HepG2 (cell line): ENCODE results near the gene PPP3R1. TPM values are rescaled to one million over a fixed set of nuclear protein-coding genes. Genes with fewer than 3 reads are reported as not detected.

Source experiments
- HNRNPLL ChIP-seq: fragments of 200-400 bp; formaldehyde crosslinking; IDR thresholded peaks from 2 replicates; pipeline ENCODE4 v1.6.1; 2017; ENCODE audit warnings: mild to moderate bottlenecking, low read depth, low read length; ENCODE audit not compliant: poor library complexity, severe bottlenecking
- HNRNPUL1 ChIP-seq: fragments of 200-400 bp; formaldehyde crosslinking; IDR thresholded peaks from 2 replicates; pipeline ENCODE4 v1.6.1; 2017; ENCODE audit warnings: low read depth, mild to moderate bottlenecking, low read length, moderate library complexity
- IRF9 ChIP-seq: sonication (generic); formaldehyde crosslinking; IDR thresholded peaks from 2 replicates; pipeline ENCODE4 v1.8.0; 2022; ENCODE audit warnings: missing genetic modification reagents, mild to moderate bottlenecking, borderline replicate concordance
- IRX3 ChIP-seq: sonication (generic); formaldehyde crosslinking; IDR thresholded peaks from 2 replicates; pipeline ENCODE4 v1.8.1; 2023; ENCODE audit warnings: mild to moderate bottlenecking, low read depth, missing genetic modification reagents, borderline replicate concordance
- KLF11 ChIP-seq: IDR thresholded peaks from 2 replicates; pipeline ENCODE4 v1.6.1; 2016; ENCODE audit warnings: missing compliant biosample characterization
- SALL1 ChIP-seq: sonication (generic); formaldehyde crosslinking; IDR thresholded peaks from 2 replicates; pipeline ENCODE4 v1.8.0; 2022; ENCODE audit warnings: mild to moderate bottlenecking, missing genetic modification reagents
- SATB2 ChIP-seq: sonication (generic); formaldehyde crosslinking; IDR thresholded peaks from 2 replicates; pipeline ENCODE4 v1.5.0; 2020; ENCODE audit warnings: missing genetic modification reagents
- SSRP1 ChIP-seq: IDR thresholded peaks from 2 replicates; pipeline ENCODE4 v1.6.1; 2016; ENCODE audit warnings: control low read depth
- USF2 ChIP-seq, 2 experiments: sonication (generic) in 1 of 2; formaldehyde crosslinking in 1 of 2; IDR thresholded peaks; 2 replicates each; pipeline versions ENCODE4 v1.5.1 to v1.6.1; 2011 to 2020; ENCODE audit warnings: borderline replicate concordance in 1 of 2, low read depth in 1 of 2, low read length in 1 of 2, mild to moderate bottlenecking in 1 of 2, missing genetic modification reagents in 1 of 2, moderate library complexity in 1 of 2
- ZMAT3 ChIP-seq: sonication (generic); formaldehyde crosslinking; conservative IDR thresholded peaks from 2 replicates; pipeline ENCODE4 v1.7.0; 2021; ENCODE audit warnings: missing genetic modification reagents
- ZNF17 ChIP-seq: sonication (generic); formaldehyde crosslinking; IDR thresholded peaks from 2 replicates; pipeline ENCODE4 v1.5.0; 2020; ENCODE audit warnings: mild to moderate bottlenecking, missing genetic modification reagents
- ZNF205 ChIP-seq: IDR thresholded peaks from 2 replicates; pipeline ENCODE4 v1.6.1; 2018; ENCODE audit warnings: missing biosample characterization, missing genetic modification reagents
- ZNF569 ChIP-seq: sonication (generic); formaldehyde crosslinking; IDR thresholded peaks from 2 replicates; pipeline ENCODE4 v1.5.0; 2020; ENCODE audit warnings: mild to moderate bottlenecking, missing genetic modification reagents, moderate library complexity, borderline replicate concordance
- ZNF605 ChIP-seq: sonication (generic); formaldehyde crosslinking; IDR thresholded peaks from 2 replicates; pipeline ENCODE4 v1.8.0; 2022; ENCODE audit warnings: mild to moderate bottlenecking, missing genetic modification reagents
- ZNF619 ChIP-seq: sonication (generic); formaldehyde crosslinking; IDR thresholded peaks from 2 replicates; pipeline ENCODE4 v1.4.0; 2020; ENCODE audit warnings: mild to moderate bottlenecking, missing genetic modification reagents
- ZNF644 ChIP-seq: IDR thresholded peaks from 2 replicates; pipeline ENCODE4 v1.6.1; 2016; ENCODE audit warnings: low read depth
- ZNF660 ChIP-seq: sonication (generic); formaldehyde crosslinking; IDR thresholded peaks from 2 replicates; pipeline ENCODE4 v1.5.1; 2020; ENCODE audit warnings: mild to moderate bottlenecking, low read depth, missing genetic modification reagents, borderline replicate concordance
- ZNF772 ChIP-seq: sonication (generic); formaldehyde crosslinking; IDR thresholded peaks from 2 replicates; pipeline ENCODE4 v1.5.0; 2020; ENCODE audit warnings: mild to moderate bottlenecking, missing genetic modification reagents
- ZSCAN29 ChIP-seq: sonication (generic); formaldehyde crosslinking; conservative IDR thresholded peaks from 2 replicates; pipeline ENCODE4 v1.4.0; 2020; ENCODE audit warnings: mild to moderate bottlenecking, missing genetic modification reagents
- polyA plus RNA-seq, 8 experiments: library from polyadenylated mRNA; depleted of rRNA in 3 of 8; stranded (reverse) in 7 of 8; unstranded in 1 of 8; fragments of >200 nt; fragmentation: Illumina TruSeq in 4 of 8; extraction: Trizol in 4 of 8; gene quantifications; 2 replicates each; pipeline versions ENCODE4 v1.2.1 to v1.2.3, GENCODE V29; 2011 to 2016; ENCODE audit warnings: low read depth in 4 of 8, missing spikeins in 1 of 8, mixed read lengths in 1 of 8; ENCODE audit not compliant: insufficient read depth in 1 of 8
- total RNA-seq, 5 experiments: library from RNA; depleted of rRNA; stranded (reverse); fragments of >200 nt; fragmentation: Illumina TruSeq; extraction: Trizol; gene quantifications; 2 replicates each; pipeline ENCODE4 v1.2.3, GENCODE V29; 2016; ENCODE audit warnings: low read depth in 1 of 5
- TF ChIP-seq, protein P1 (sequence below): sonication (generic); formaldehyde crosslinking; IDR thresholded peaks from 2 replicates; pipeline ENCODE4 v1.4.0; 2020; ENCODE audit warnings: mild to moderate bottlenecking, missing genetic modification reagents

PPP3R1 gene
- total and polyA plus RNA-seq, 2 of the 13 experiments (the other 11 are each of a cell fraction or from before 2014, with no cell fraction given) = 11.6 to 25.7 TPM

DNA sequence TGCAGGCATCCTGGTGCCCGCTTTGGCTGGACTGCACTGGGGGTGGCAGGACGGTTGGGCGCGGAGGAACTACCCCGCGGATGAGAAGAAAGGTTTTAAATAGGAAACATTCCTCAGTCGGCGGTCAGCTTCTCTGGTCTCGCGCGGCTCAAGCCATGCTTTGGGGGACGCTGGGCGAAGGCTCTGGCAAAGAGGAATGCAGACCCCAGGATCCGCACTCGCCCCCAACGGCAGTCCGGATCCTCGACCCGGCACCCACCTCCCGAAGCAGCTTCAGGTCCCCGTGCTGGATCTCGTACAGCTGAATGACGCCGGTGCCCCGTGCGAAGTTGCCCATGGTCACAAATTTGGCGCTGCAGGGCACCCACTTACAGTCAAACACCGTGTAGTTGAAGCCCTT, 95.3 kb downstream of the PPP3R1 start (continued):
- TF ChIP-seq, protein P1, sequence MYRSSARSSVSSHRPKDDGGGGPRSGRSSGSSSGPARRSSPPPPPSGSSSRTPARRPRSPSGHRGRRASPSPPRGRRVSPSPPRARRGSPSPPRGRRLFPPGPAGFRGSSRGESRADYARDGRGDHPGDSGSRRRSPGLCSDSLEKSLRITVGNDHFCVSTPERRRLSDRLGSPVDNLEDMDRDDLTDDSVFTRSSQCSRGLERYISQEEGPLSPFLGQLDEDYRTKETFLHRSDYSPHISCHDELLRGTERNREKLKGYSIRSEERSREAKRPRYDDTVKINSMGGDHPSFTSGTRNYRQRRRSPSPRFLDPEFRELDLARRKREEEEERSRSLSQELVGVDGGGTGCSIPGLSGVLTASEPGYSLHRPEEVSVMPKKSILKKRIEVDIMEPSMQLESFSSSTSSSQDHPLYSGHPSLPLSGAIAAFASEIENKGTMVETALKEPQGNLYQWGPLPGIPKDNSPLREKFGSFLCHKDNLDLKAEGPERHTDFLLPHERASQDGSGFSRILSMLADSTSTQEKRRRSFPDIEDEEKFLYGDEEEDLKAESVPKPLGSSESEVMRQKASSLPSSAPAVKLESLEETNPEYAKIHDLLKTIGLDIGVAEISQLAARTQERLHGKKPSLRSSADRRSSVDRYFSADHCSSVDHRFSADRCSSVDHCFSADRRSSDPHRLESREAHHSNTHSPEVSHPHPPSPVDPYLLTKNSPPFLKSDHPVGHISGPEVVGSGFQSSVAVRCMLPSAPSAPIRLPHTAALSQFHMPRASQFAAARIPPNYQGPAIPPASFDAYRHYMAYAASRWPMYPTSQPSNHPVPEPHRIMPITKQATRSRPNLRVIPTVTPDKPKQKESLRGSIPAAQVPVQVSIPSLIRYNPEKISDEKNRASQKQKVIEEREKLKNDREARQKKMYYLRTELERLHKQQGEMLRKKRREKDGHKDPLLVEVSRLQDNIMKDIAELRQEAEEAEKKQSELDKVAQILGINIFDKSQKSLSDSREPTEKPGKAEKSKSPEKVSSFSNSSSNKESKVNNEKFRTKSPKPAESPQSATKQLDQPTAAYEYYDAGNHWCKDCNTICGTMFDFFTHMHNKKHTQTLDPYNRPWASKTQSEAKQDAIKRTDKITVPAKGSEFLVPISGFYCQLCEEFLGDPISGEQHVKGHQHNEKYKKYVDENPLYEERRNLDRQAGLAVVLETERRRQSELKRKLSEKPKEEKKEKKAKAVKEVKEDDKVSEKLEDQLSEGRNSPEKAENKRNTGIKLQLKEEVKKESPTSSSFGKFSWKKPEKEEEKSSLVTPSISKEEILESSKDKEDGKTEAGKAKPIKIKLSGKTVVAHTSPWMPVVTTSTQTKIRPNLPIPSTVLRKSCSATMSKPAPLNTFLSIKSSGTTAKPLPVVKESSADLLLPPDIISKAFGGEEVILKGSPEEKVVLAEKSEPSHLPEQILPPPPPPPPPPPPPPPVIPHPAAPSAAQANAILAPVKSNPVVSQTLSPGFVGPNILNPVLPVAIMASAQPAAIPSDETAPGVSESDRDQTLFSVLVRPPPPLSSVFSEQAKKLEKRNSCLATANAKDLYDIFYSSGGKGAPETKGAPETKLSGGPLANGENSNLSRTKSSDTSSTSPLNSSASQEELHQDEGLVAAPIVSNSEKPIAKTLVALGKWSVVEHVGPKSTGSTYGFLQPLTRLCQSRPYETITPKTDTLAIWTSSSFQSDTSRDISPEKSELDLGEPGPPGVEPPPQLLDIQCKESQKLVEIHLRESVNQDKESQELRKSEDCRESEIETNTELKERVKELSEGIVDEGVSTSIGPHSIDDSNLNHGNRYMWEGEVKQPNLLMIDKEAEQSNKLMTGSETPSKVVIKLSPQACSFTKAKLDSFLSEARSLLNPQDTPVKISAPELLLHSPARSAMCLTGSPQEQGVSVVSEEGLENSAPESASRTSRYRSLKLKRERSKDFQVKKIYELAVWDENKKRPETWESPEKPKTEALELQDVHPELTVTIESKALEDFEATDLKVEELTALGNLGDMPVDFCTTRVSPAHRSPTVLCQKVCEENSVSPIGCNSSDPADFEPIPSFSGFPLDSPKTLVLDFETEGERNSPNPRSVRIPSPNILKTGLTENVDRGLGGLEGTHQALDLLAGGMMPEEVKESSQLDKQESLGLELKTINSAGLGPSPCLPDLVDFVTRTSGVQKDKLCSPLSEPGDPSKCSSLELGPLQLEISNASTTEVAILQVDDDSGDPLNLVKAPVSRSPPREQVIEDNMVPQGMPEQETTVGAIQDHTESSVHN = no peak
- TF ChIP-seq ZNF619 (CRISPR knock-in tag) (0 out of 2 replicates have a peak, but pooled peaks have one; percentile 51), SALL1 (CRISPR knock-in tag) (no peak), USF2 (IDR thresholded peaks at IDR 0.05; ENCODE audit: low read depth, low read length) (no peak), USF2 (CRISPR knock-in tag; IDR thresholded peaks at IDR 0.05; ENCODE audit: borderline replicate concordance) (no peak), KLF11 (CRISPR knock-in tag) (no peak), ZMAT3 (CRISPR knock-in tag) (no peak), ZNF644 (CRISPR knock-in tag) (no peak), ZNF205 (CRISPR knock-in tag) (no peak), ZNF17 (CRISPR knock-in tag) (no peak), ZNF772 (no peak), ZNF569 (CRISPR knock-in tag) (no peak), ZNF605 (no peak), IRX3 (CRISPR knock-in tag) (no peak), HNRNPLL (no peak), ZSCAN29 (CRISPR knock-in tag) (no peak), SSRP1 (CRISPR knock-in tag) (no peak), IRF9 (CRISPR knock-in tag) (no peak), ZNF660 (CRISPR knock-in tag) (no peak), HNRNPUL1 (no peak), SATB2 (CRISPR knock-in tag) (no peak)
